ENCODE measurements around the gene ESRRG. TPM values are rescaled to one million over a fixed set of nuclear protein-coding genes. Genes with fewer than 3 reads are reported as not detected.
A peak's percentile ranks its signal among the peaks of the same experiment; 100 is the strongest.

The ESRRG gene
- total RNA-seq, 4 donors from 2014 or later: 0.13 to 0.76 (median 0.24) TPM

DNA sequence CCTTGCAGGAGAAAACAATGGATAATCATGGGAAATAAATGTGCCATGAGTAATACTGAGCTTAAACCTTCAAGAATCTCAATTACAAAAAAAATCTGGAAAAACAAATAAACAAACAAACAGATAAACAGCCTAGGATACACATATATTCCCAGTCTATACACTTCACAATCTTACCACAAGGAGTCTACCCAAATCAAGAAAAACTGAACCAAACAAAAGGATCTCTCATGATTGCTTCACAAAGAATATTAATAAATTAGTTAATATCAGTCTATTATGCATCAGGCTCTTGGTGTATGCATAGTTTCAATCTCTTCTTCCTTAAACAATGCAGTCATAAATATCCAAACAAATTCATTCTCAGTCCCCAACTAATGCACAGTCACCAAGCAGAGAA lies 3.2 kb upstream of the ESRRG start:
- intact Hi-C loops (cut with DNase I): no loop called here
- no peak overlapping the region for H3K4me3 ChIP-seq

DNA sequence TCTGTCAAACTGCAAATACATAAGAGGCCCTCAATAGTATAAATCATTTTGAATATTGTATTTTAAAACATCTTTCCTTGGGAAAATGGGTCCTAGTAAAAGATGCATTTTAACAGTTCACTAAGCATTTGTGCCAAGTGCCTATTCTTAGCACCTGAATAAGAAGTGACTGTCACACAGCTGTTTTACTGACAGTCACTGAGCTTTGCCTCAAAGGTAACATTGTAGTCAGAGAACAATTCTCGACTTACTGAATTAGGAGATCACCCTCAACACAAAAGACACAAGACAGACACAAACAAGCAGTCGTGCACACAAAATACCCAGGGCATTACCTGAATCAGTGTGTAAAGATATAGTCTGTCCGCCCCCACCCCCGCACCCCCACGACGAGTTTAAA lies 408 bp downstream of the ESRRG start:
- H3K4me1 ChIP-seq: peaks cover 0 to 26% (median 4%) of the 10 kb centered on the region in 3 donors
- H3K9me3 ChIP-seq: no peaks in the 10 kb centered on the region
- no peaks in the 10 kb centered on the region for H3K36me3 ChIP-seq
- H3K4me3 ChIP-seq: peak overlapping the region; percentile 10 to 62 (median 40)
- H3K27ac ChIP-seq: no peak overlapping the region
- peaks cover 0 to 31% (median 1%) of the 10 kb centered on the region in 4 donors for H3K27me3 ChIP-seq
- intact Hi-C loops (cut with DNase I): no loop called here
- TF ChIP-seq CTCF (IDR thresholded peaks at IDR 0.05) (no peak), POLR2A (IDR thresholded peaks at IDR 0.05) (no peak)
- no peak for DNase-seq
- WGBS, 2 donors: 4% methylated on average over 6 of the region's 6 CpGs

More for the DNA sequence above, 3.2 kb upstream of the ESRRG start:
- peaks cover 0 to 26% (median 4%) of the 10 kb centered on the region in 3 donors for H3K4me1 ChIP-seq
- H3K27me3 ChIP-seq: peaks cover 0 to 31% (median 1%) of the 10 kb centered on the region in 4 donors
- H3K9me3 ChIP-seq: no peaks in the 10 kb centered on the region
- no peak for DNase-seq
- H3K36me3 ChIP-seq: no peaks in the 10 kb centered on the region
- no peak overlapping the region for H3K27ac ChIP-seq
- TF ChIP-seq CTCF (IDR thresholded peaks at IDR 0.05): peak in 1 of 6 experiments; percentile 14
- no peak for TF ChIP-seq POLR2A (IDR thresholded peaks at IDR 0.05)

DNA sequence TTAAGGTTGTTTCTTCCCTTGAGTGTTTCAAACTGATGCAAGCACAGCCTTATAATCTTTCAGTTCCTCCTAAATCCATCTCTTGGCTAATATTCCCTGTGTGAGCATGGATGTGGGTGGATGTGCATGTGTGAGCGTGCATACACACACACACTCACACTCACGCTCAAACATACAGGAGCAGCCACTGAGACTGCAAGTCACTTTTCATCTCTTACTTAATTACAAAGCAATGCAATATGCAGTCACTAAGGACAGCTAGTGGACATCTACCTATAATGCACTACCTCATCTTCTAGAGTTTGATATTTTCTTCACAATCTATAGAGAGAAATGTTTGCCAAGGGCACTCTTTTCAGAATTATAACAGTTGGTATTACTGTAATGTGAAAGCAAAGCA lies 1.4 kb downstream of the ESRRG start:
- DNase-seq: no peak
- WGBS, 2 donors: 22 to 40% methylated on average over 1 to 2 of the region's 2 CpGs
- Histone ChIP-seq H3K4me1 (peaks cover 0 to 26% (median 4%) of the 10 kb centered on the region in 3 donors), H3K36me3 (no peaks in the 10 kb centered on the region), H3K4me3 (no peak overlapping the region), H3K27ac (no peak overlapping the region), H3K9me3 (no peaks in the 10 kb centered on the region), H3K27me3 (peaks cover 0 to 31% (median 1%) of the 10 kb centered on the region in 4 donors)
- TF ChIP-seq POLR2A (IDR thresholded peaks at IDR 0.05): no peak
- TF ChIP-seq CTCF (IDR thresholded peaks at IDR 0.05): no peak
- intact Hi-C loops (cut with DNase I): no loop called here

GRCh38 chr1:216721062-216721461 lies 2.2 kb downstream of the ESRRG start:
- no peak for TF ChIP-seq CTCF (IDR thresholded peaks at IDR 0.05)
- TF ChIP-seq POLR2A (IDR thresholded peaks at IDR 0.05): no peak
- H3K9me3 ChIP-seq: no peaks in the 10 kb centered on the region
- no peak for DNase-seq
- peaks cover 0 to 26% (median 4%) of the 10 kb centered on the region in 3 donors for H3K4me1 ChIP-seq
- no peak overlapping the region for H3K4me3 ChIP-seq
- intact Hi-C loops (cut with DNase I): no loop called here
- WGBS, 2 donors: 53 to 58% methylated on average over 5 of the region's 5 CpGs
- no peaks in the 10 kb centered on the region for H3K36me3 ChIP-seq
- no peak overlapping the region for H3K27ac ChIP-seq
- H3K27me3 ChIP-seq: peaks cover 0 to 29% (median 1%) of the 10 kb centered on the region in 4 donors

GRCh38 chr1:216711712-216712111 lies 11.5 kb downstream of the ESRRG start:
- Histone ChIP-seq H3K9me3 (no peaks in the 10 kb centered on the region), H3K36me3 (no peaks in the 10 kb centered on the region), H3K4me3 (no peak overlapping the region), H3K27me3 (no peaks in the 10 kb centered on the region), H3K27ac (no peak overlapping the region), H3K4me1 (no peaks in the 10 kb centered on the region)
- no peak for DNase-seq
- intact Hi-C loops (cut with DNase I): no loop called here
- no peak for TF ChIP-seq POLR2A (IDR thresholded peaks at IDR 0.05)
- no peak for TF ChIP-seq CTCF (IDR thresholded peaks at IDR 0.05)

Measured in esophagus squamous epithelium (tissue), 5 donors.